GM21367 (cell line): ENCODE measurements around the gene KIF25.

Source experiments
- ATAC-seq: cut with Tn5 transposase; IDR thresholded peaks from one replicate; pipeline ENCODE4 v1.9.1; 2021; ENCODE audit not compliant: unreplicated experiment

Gene KIF25

DNA sequence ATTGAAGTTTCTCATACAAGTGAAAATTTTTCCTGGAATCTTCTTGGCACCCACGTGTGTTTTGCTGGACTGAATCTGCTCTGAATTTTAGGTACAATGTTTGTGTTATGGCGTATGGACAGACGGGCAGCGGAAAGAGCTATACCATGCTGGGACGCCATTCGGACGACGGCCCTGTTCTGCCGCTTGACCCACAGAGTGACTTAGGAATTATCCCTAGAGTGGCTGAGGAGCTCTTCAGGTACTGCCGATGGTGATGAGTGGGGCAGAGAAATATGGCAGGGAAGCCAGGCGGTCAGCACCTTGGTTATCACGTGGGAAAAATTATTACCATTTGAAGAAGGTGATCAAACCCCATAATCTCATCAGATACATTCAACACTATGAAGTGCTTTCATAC lies 36.3 kb downstream of the KIF25 start:
- no peak for ATAC-seq

DNA sequence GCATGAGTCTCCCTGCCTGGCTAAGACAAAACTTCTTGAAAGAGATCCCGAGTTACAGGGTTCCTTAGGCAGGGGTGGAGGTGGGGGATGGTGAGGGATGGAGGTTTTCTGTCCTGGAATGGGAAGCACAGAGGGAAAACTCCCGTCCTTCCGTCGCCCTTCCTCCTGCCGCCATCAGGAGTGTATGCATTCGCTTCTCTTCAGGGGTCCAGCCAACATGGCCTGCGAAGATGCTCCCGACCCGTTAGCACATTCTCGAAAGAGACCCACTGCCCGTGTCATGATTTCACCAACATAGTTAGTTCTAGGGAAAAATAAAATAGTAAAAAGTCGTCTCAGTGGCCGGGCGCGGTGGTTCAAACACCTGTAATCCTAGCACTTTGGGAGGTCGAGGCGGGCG lies 37.1 kb downstream of the KIF25 start:
- no peak for ATAC-seq

DNA sequence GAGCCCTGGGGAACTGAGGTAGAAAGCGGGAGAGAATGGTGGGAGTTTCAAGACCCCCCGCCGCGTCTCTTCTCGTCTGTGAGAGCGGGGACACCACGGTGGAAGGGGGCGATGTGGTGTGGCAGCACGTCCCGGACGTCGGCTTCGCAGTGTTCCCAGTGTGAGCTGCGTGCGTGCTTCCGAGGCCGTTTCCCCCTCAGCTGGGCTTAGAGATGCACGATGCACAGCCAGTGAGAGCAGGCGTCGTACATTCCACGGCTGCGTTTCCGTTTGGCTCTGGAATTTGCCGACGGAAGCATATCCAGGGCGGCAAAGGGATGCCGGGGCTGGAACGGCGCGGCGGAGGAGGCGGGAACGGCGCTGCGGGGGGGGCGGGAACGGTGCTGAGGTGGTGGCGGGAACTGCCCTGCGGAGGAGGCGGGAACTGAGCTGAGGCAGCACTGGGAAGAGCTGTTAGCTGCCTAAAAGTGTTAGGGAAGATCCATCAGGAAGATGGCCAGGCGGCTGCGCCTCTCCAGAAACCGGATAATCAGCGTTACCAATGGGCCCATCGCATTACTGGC lies 37.7 kb downstream of the KIF25 start:
- ATAC-seq = no peak

- no peak for ATAC-seq
Measured at GRCh38 chr6:168035661-168036545, 38.4 kb downstream of the KIF25 start.

DNA sequence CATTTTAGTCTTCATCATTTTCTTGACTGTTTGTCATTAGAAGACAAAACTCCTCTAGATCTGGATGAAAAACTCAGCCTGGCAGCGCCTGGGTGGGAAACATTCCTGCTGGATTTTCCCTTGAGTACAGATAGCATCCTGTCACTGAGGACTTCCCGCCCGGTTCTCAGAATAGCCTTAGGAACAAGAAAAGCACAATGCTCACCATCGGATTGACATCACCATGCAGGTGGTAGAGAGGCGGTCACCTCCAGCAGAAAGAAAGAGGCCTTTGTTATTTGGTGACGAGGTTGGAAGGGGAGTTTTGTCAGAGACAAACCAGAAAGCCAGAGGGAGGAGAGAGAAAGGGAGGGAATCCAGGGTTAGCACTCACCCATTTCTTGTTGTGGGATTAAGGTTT lies 39.8 kb downstream of the KIF25 start:
- ATAC-seq = no peak

DNA sequence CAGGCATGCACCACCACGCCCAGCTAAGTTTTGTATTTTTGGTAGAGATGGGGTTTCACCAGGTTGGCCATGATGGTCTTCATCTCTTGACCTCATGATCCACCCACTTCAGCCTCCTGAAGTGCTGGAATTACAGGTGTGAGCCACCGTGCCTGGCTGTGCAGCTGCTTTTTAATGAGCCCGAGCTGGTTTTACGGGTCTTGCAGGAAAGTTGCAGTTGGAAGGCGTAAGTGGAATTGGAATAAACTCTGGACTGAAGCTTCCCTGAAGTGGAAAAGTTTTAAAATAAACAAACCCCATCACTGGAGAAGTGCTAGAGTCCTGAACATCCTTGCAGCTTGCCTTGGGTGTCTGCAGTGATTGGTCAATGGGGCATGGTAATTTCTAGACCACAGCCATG lies 40.4 kb downstream of the KIF25 start:
- ATAC-seq = no peak

DNA sequence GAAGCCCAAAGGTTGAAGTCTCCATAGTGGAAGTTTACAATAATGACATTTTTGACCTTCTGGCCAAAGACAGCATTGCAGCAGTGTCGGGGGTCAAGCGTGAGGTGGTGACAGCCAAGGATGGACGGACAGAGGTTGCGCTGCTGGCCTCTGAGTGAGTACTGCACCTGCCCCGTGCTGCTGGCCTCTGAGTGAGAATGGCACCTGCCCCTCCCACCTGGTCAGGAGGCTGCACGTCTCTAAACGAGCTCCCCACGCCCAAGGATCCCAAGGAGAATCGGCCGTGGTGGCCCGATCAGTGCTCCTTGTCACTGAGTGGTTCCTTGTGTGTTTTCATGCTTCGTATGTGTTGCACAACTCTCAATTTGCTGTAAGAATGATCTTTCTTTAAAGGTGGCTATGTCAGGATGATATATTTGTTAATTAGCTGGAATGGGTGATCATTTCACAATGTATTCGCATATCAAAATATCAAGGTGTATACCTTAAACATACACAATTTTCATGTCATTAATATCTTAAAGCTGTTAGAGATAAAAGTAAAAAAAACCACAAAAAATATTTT lies 41.2 kb downstream of the KIF25 start:
- ATAC-seq = no peak

DNA sequence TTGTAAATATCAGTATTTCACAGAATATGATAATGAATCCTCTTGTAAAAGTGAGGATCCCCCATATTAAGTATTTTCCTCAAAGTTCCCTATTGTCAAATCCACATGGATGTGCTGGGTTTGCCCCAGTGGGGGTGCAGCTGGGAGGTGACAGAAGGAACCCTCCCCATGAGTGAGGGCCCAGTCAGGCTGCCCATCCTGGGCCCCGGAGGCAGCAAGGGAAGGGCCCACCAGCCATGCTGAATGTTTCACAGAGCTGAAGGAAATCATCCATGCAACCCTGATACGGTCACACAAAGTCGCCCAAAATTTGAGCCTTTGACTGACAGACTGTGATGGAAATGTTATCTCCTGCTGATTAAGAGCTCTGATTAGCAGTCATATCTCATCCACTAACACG lies 41.8 kb downstream of the KIF25 start:
- no peak for ATAC-seq

- ATAC-seq = no peak
Measured at GRCh38 chr6:168039849-168040248, 42.4 kb downstream of the KIF25 start.

DNA sequence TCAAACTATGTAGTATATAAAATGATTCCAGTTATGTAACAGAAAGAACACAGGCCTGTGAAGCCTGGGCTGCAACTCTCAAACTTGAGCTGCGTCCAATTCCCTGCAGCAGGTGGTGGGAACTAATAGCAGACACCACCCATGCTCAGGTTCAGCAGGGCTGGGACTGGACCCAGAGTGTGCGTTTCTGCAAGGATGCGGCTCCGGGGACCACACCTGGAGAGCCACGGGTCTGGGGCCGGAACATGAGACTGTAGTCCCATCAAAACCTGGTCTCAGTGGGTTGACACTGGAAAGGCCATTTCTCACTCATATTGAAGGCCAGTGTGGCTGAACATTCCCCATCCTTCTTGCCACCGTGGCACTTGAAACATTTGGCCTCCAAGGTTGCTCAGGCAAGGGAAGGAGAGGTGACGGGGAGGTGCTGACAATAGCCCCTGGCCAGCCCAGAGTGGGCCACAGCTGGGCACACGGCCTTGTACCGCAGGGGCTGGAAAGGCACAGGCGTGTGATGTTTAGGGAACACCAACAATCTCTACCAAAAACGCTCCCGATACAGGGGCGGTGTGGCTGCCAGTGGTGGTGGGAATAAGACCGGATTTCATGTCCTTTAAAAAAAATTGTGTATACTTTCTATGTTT lies 43.5 kb downstream of the KIF25 start:
- no peak for ATAC-seq

- ATAC-seq = no peak
Measured at GRCh38 chr6:168041928-168042327, 44.5 kb downstream of the KIF25 start.

DNA sequence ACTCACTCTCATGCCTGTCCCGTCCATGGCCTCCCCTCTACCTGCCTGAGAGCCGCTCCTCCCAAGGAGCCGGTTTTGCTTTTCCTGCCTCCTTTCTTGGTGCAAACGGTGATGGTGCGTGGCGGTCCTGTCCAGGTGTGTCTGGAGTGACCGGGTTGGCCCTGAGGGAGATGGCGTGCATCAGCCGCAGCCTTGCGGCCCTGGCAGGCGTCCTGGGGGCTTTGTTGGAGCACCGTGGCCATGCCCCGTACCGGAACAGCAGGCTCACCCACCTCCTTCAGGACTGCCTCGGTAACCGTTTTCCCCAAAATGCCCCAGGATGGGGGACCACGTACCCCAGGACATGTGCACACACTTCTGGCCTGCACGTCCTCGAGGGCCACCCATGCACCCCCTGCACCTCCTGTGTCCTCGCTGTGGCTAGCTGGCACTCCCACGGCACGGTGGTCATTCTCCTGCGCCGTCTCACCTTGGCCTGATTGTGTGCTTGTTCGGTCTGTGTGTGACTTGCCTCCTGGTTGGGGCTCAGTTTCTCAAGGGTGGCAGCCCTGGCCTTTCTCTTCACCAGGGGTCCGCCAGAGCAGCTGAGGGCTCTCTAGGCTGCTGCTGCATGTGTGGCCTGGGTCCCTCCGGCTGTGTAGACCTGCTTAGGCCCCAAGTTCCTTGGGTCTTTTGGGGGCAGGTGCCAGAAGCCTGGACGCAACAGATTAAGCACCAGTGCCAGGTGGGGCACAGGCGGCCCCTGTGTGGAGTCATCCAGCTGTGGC lies 45.1 kb downstream of the KIF25 start:
- no peak for ATAC-seq

GRCh38 chr6:168043193-168043847 lies 45.8 kb downstream of the KIF25 start:
- ATAC-seq = no peak

DNA sequence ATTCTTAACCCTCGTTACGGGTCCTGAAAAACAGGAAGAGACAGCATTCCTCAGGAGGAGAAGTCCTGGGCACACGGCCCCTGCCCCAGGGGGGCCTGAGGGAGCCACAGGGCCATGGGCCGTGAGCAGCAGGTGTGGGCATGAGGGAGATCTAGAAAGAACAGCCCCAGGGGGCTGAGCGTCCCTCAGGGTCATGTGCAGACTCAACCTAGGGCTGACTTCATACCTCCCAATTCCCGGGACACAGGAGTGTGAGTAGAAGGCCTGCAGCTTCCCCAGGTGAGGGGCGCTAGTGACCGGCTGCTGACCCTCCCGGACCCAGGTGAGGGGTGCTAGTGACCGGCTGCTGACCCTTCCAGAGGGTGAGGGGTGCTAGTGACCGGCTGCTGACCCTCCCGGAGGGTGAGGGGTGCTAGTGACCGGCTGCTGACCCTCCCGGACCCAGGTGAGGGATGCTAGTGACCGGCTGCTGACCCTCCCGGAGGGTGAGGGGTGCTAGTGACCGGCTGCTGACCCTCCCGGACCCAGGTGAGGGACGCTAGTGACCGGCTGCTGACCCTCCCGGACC lies 46.5 kb downstream of the KIF25 start:
- no peak for ATAC-seq

DNA sequence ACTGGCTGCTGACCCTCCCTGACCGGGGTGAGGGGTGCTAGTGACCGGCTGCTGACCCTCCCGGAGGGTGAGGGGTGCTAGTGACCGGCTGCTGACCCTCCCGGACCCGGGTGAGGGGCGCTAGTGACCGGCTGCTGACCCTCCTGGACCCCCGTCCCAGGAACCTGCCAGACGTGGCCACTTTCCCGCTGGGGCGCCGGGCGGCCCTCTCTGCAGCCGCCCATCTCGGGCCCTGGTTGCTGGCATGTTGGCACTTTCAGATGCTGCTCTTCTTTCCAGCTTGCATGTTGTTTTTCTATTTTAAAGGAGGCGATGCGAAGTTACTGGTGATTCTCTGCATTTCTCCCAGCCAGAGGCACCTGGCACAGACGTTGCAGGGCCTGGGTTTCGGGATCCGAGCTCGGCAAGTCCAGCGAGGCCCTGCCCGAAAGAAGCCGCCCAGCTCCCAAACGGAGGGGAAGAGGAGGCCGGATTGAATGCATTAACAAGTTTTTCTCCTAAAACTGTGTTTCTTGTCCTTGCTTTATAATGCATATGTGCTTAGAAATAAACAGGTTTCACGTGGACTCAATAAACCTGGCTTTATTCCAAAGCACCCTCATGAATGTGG lies 47.2 kb downstream of the KIF25 start:
- ATAC-seq = no peak

DNA sequence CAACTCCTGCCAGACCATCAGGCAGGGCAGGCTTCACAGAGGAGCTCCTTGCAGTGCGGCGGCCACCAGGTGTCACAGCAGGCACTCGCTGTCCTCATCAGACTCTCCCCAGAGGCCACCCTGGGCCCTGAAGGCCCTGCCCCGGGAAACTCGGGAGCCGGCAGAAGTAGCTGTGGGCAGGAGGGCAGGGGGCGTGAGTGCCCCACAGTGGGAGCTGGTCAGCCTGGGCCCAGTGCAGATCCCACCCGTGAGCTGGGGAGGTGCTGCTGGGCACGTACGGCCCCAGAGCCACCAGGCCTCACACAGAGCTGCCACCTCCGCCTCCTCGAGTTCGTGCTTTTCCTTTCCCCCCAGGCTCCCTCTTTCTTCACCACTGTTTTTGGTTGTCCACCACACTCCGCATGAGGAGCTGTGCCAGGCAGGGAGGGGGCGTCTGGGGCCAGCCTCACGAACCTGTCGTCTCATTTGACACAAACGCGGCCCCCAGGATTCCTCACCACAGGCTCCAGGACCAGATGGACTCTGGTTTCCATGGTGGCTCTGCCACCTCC lies 47.7 kb downstream of the KIF25 start:
- no peak for ATAC-seq

GRCh38 chr6:168045706-168046620 lies 48.5 kb downstream of the KIF25 start:
- ATAC-seq = no peak

- no peak for ATAC-seq
Measured at GRCh38 chr6:168046696-168047095, 49.2 kb downstream of the KIF25 start.
